NCI-H748 (cell line): ENCODE measurements around the gene ST3GAL4.

Experiments
- DNase-seq: peaks from one replicate; lab custom pipeline; 2025; ENCODE audit not compliant: unreplicated experiment; lab: John Stamatoyannopoulos, UW

ST3GAL4 gene

GRCh38 chr11:126420698-126421256 lies 65.3 kb downstream of the ST3GAL4 start:
- no peak for DNase-seq

GRCh38 chr11:126421271-126421671 lies 65.8 kb downstream of the ST3GAL4 start:
- no peak for DNase-seq

GRCh38 chr11:126422446-126422845 lies 67.0 kb downstream of the ST3GAL4 start:
- DNase-seq = no peak

DNA sequence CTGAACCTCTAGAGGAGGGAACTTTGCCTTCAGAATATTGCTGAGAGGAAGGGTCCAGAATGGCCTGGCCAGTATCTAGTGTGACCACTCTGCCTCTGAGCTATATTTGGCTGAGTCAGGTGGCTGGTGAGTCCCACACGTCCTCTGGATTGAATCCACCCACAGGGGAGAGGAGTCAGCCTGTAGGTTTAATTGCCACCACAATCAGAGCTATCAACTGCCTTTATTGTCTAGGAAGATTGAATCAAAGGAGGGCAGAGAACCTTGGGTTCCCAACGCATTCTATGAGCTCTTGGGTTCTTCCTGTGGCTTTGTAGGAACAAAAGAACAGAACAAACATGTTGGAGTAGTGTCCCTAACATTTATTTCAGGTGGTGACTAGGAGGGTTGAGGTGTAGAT lies 67.7 kb downstream of the ST3GAL4 start:
- DNase-seq = no peak

DNA sequence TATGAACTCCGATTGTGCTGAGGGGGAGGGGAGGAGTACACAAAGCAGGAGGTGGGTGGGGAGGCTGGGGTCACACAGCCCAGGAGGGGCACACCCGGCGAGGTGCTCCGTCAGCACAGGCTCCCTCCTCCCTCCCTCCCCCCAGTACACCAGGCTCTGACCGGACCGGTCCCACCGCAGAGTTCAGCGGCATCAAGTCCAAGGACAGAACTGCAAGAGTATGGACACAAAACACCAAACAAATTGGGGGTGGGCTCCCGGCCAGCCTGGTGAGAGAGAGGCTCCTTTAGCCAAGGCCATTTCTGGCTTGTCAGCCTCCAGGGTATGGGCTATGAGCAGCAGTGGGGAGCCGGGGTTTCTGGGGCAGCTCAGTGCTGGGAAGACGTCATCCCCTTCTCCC lies 68.3 kb downstream of the ST3GAL4 start:
- no peak for DNase-seq

- DNase-seq = no peak
Measured at GRCh38 chr11:126424471-126425039, 69.1 kb downstream of the ST3GAL4 start.

DNA sequence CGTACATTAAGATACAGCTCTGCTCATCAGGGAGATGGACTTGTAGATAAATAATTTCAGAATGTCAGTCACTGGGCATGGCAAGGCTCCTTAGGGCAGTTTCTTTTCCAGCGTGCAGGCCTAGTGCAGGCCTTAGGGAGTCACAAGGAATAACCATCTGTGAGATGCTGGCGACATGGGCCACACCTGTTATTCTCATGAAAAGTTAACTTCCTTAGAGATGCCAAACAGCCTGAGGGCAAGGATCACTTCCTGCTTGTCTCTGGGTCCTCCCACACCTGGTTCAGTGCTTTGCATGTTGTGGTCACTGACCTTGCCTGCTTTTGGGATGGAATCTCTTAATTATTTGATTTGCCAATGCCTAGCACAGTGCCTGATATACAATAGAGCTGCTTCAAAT lies 70.6 kb downstream of the ST3GAL4 start:
- DNase-seq = no peak

DNA sequence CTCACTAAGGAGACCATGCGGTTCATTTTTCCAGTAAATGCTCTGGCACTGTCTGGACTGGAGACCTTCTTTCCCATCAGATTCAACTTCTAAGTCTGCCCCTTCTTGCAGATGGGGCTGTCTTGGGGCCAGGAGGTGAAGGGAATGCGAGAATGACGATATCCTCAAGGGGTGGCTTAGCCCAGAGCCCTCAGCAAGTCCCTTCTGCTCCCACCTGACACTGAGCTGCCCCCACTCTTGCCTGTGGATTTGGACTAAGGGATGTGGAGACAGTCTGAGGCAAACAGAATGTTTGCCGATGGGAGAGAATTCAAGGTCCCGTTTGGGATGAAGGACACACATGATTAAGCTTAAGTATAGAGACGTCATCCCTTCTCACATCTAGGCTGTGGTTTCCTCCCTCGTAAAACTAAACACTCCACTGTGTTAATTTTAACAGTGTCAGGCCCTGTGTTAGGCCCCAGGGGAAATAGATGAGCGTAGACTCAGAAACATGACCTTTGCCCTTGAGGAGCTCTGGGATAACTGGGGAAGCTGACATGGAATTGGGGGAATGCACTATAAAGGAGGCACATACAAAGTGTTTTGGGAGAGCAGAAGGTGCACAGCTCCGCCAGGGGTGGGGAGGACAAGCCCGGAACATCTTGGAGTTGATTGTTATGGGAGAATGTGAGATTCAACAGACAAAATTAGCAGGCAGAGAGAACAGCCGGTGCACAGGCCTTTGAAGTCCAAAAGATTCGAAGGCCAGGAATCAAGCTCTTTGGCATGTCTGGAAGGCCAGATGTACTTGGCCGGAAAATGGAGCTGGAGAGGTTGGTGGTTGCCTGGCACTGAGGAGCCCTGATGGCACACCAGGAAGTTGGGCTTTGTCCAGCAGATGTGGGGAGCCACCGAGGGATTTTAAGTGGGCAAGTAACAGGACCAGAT lies 71.6 kb downstream of the ST3GAL4 start:
- no peak for DNase-seq

- no peak for DNase-seq
Measured at GRCh38 chr11:126430581-126431335, 75.3 kb downstream of the ST3GAL4 start.

- DNase-seq = no peak
Measured at GRCh38 chr11:126431401-126432064, 76.0 kb downstream of the ST3GAL4 start.

DNA sequence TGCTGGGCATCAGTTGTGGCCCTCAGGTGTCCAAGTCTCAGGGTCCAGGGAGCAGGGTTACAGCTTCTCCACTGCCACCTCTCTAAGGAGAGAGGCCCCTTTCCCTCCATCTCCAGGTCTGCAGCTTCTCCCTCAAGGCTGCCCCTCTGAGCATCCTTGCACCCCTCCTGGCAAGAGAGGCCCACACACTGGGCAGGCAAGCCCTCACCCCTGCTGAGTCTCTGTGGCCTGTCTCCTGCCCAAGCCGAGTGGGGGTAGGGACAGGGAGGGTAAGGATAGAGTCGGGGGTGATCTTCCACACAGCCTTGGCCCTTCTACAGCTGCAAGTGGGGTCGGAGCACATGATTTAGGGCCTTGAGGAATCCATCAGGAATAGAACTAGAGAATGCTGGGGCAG lies 76.6 kb downstream of the ST3GAL4 start:
- DNase-seq = no peak

GRCh38 chr11:126432525-126432924 lies 77.0 kb downstream of the ST3GAL4 start:
- DNase-seq = no peak

GRCh38 chr11:126433244-126433846 lies 77.9 kb downstream of the ST3GAL4 start:
- no peak for DNase-seq

- DNase-seq = no peak
Measured at GRCh38 chr11:126433989-126434949, 78.8 kb downstream of the ST3GAL4 start.

GRCh38 chr11:126434950-126435335 lies 79.5 kb downstream of the ST3GAL4 start:
- DNase-seq = no peak

DNA sequence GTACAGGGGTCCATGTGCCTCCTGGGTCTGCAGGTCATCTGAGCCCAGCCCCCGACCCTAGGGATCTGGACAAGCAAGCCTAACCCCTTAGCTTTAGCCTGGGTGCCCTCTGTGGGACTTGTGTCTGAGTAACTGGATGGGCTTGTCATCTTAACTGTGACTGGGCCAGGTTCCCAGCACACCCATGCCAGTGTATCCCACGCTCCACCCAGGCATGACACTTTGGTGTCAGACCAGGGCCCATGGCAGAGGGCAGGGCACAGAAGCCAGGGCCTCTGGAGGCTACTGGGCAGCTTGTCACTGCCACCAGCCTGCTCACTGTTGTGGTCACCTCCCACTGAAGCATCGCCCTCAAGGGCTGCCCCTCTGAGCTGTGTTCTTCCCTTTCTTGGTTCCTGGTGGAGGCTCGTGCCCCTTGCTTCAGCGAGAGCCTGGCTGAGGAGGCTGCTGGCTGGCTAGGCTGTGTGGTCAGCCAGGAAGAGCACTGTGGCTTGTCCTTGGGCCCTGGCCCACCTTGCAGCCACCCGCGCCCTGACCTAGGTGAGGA lies 80.8 kb downstream of the ST3GAL4 start:
- DNase-seq = no peak

- no peak for DNase-seq
Measured at GRCh38 chr11:126437731-126438130, 82.2 kb downstream of the ST3GAL4 start.

DNA sequence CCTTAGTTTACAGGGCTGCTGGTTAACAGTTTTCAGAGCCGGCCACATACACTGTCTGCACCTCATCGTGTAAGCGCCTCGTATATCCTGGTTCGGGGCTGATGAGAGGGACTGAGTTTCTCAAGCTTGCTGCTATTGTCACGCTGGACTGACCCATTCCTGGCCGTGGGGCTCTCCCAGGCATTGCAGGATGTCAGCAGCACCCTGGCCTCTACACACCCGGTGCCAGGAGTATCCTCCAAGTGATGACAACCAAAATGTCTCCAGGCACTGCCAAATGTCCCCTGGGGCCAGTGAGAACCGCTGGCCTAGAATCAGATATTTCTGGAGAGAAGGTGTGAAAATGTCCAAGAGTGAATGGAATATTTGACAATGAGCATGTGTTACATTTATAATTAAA lies 82.8 kb downstream of the ST3GAL4 start:
- no peak for DNase-seq

DNA sequence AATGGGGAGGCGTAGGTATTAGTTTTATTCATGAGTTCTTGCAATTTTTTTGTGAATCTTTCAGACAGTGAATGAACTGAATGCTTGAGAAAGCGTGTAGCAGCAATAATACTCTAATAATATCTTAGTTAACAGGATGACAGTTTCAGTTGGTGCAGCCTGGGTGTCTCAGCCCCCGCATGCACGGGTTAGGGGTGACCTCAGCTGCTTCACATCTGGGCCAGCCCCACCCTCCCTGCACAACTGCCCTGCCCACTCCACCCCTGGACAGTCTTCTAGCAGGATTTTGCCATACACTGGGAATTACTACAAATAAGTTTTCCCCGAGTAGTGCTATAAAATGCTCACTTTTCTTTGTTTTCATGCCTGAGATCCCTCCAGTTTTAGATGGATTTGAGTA lies 83.2 kb downstream of the ST3GAL4 start:
- no peak for DNase-seq
